Astrocyte (in vitro differentiated cells and primary cell): ENCODE results near the gene FAM50B. TPM values are rescaled to one million over a fixed set of nuclear protein-coding genes. Genes with fewer than 3 reads are reported as not detected.

Experiments used
- DNase-seq: peaks from one replicate; pipeline ENCODE4 v3.0.0-alpha.2; 2010; ENCODE audit warnings: low read depth
- FAIRE-seq: peaks from 2 replicates; lab custom pipeline; 2011; peaks lifted over from hg19 to GRCh38; lab: Jason Lieb, UNC
- H2AFZ ChIP-seq: 2 replicates; pipeline ENCODE4 v1.6.0; 2012; ENCODE audit warnings: low read depth, low read length, inconsistent platforms
- H3K27ac ChIP-seq: 2 replicates; pipeline ENCODE4 v1.5.1; 2011; ENCODE audit warnings: low read depth, low read length, inconsistent platforms
- H3K27me3 ChIP-seq: 2 replicates; pipeline ENCODE4 v1.6.0; 2011; ENCODE audit warnings: low read length, inconsistent platforms; ENCODE audit not compliant: insufficient read depth
- H3K36me3 ChIP-seq: 2 replicates; pipeline ENCODE4 v1.5.1; 2011; ENCODE audit warnings: low read length, inconsistent platforms; ENCODE audit not compliant: insufficient read depth
- H3K4me1 ChIP-seq: 2 replicates; pipeline ENCODE4 v1.5.1; 2011; ENCODE audit warnings: low read length, inconsistent platforms; ENCODE audit not compliant: insufficient read depth
- H3K4me2 ChIP-seq: 2 replicates; pipeline ENCODE4 v1.6.0; 2012; ENCODE audit warnings: low read length, inconsistent platforms
- H3K4me3 ChIP-seq: 2 replicates; pipeline ENCODE4 v1.5.1; 2011; ENCODE audit warnings: low read depth, mild to moderate bottlenecking, low read length, inconsistent platforms; ENCODE audit not compliant: insufficient read depth
- H3K79me2 ChIP-seq: 2 replicates; pipeline ENCODE4 v1.6.0; 2012; ENCODE audit warnings: mild to moderate bottlenecking, low read length, inconsistent platforms; ENCODE audit not compliant: insufficient read depth
- H3K9ac ChIP-seq: 2 replicates; pipeline ENCODE4 v1.6.0; 2012; ENCODE audit warnings: mild to moderate bottlenecking, low read length, inconsistent platforms
- H3K9me3 ChIP-seq: 2 replicates; pipeline ENCODE4 v1.5.1; 2012; ENCODE audit warnings: low read depth, mild to moderate bottlenecking, low read length, inconsistent platforms; ENCODE audit not compliant: insufficient read depth
- H4K20me1 ChIP-seq: 2 replicates; pipeline ENCODE4 v1.6.0; 2012; ENCODE audit warnings: low read length, inconsistent platforms; ENCODE audit not compliant: insufficient read depth
- H3K27ac Mint-ChIP-seq: one replicate; pipeline ENCODE4 v1.8.0; 2021; ENCODE audit warnings: mild to moderate bottlenecking, mixed read lengths; ENCODE audit not compliant: unreplicated experiment
- H3K27me3 Mint-ChIP-seq: one replicate; pipeline ENCODE4 v1.8.0; 2021; ENCODE audit warnings: low read depth, mixed read lengths; ENCODE audit not compliant: unreplicated experiment
- H3K36me3 Mint-ChIP-seq: one replicate; pipeline ENCODE4 v1.8.0; 2021; ENCODE audit warnings: low read depth, mixed read lengths; ENCODE audit not compliant: unreplicated experiment
- H3K4me1 Mint-ChIP-seq: one replicate; pipeline ENCODE4 v1.8.0; 2021; ENCODE audit warnings: low read depth, mixed read lengths; ENCODE audit not compliant: unreplicated experiment
- H3K4me3 Mint-ChIP-seq: one replicate; pipeline ENCODE4 v1.8.0; 2021; ENCODE audit warnings: mild to moderate bottlenecking, moderate library complexity, mixed read lengths; ENCODE audit not compliant: unreplicated experiment
- H3K9me3 Mint-ChIP-seq: one replicate; pipeline ENCODE4 v1.8.0; 2021; ENCODE audit warnings: mild to moderate bottlenecking, mixed read lengths; ENCODE audit not compliant: unreplicated experiment
- CTCF ChIP-seq: IDR thresholded peaks from 2 replicates; pipeline ENCODE4 v1.5.1; 2011; ENCODE audit warnings: low read depth, mild to moderate bottlenecking, inconsistent platforms, low read length, moderate library complexity; ENCODE audit not compliant: insufficient read depth
- EZH2 ChIP-seq: IDR thresholded peaks from 2 replicates; pipeline ENCODE4 v1.6.1; 2012; ENCODE audit warnings: mild to moderate bottlenecking, low read length, inconsistent platforms; ENCODE audit not compliant: insufficient read depth
- total RNA-seq: library from RNA; stranded (reverse); gene quantifications from 2 replicates; pipeline ENCODE4 v1.2.1, GENCODE V29; 2021

Gene FAM50B
- total RNA-seq, 1 donor from 2014 or later, result 4.6 TPM

- H3K9me3 ChIP-seq, result no peaks in the 10 kb centered on the region
- DNase-seq, result no peak
- no peak overlapping the region for H3K27ac ChIP-seq
- Mint-ChIP-seq H3K9me3 (no peaks in the 10 kb centered on the region), H3K4me1 (peaks cover 20% of the 10 kb centered on the region), H3K36me3 (no peaks in the 10 kb centered on the region), H3K4me3 (no peak overlapping the region), H3K27me3 (no peaks in the 10 kb centered on the region), H3K27ac (no peak overlapping the region)
- peaks cover 28% of the 10 kb centered on the region for H3K4me1 ChIP-seq
- no peaks in the 10 kb centered on the region for H4K20me1 ChIP-seq
- no peaks in the 10 kb centered on the region for H3K27me3 ChIP-seq
- H3K4me2 ChIP-seq, result no peak overlapping the region
- TF ChIP-seq CTCF (no peak), EZH2 (no peak)
- FAIRE-seq, result no peak
- no peak overlapping the region for H3K4me3 ChIP-seq
- no peak overlapping the region for H3K9ac ChIP-seq
- no peaks in the 10 kb centered on the region for H3K79me2 ChIP-seq
- H3K36me3 ChIP-seq, result no peaks in the 10 kb centered on the region
- no peak overlapping the region for H2AFZ ChIP-seq
Observed at GRCh38 chr6:3836566-3836965, 12.6 kb upstream of the FAM50B start.

GRCh38 chr6:3837781-3838180 lies 11.4 kb upstream of the FAM50B start:
- H3K4me1 Mint-ChIP-seq, result peaks cover 25% of the 10 kb centered on the region
- H3K27me3 Mint-ChIP-seq, result no peaks in the 10 kb centered on the region
- Histone ChIP-seq H3K27ac (no peak overlapping the region), H2AFZ (no peak overlapping the region), H3K4me3 (no peak overlapping the region), H4K20me1 (no peaks in the 10 kb centered on the region), H3K9ac (no peak overlapping the region), H3K4me1 (peaks cover 30% of the 10 kb centered on the region), H3K36me3 (no peaks in the 10 kb centered on the region), H3K79me2 (no peaks in the 10 kb centered on the region), H3K4me2 (no peak overlapping the region), H3K9me3 (no peaks in the 10 kb centered on the region), H3K27me3 (no peaks in the 10 kb centered on the region)
- no peak overlapping the region for H3K4me3 Mint-ChIP-seq
- no peak for FAIRE-seq
- H3K27ac Mint-ChIP-seq, result no peak overlapping the region
- H3K36me3 Mint-ChIP-seq, result no peaks in the 10 kb centered on the region
- TF ChIP-seq EZH2 (no peak), CTCF (no peak)
- no peaks in the 10 kb centered on the region for H3K9me3 Mint-ChIP-seq
- DNase-seq, result no peak

GRCh38 chr6:3838992-3839867 lies 9.9 kb upstream of the FAM50B start:
- H4K20me1 ChIP-seq, result no peaks in the 10 kb centered on the region
- H3K9me3 Mint-ChIP-seq, result no peaks in the 10 kb centered on the region
- H3K9me3 ChIP-seq, result no peaks in the 10 kb centered on the region
- H3K27ac ChIP-seq, result peak overlapping the region; percentile 18
- peak overlapping the region; percentile 33 for H3K4me2 ChIP-seq
- no peak overlapping the region for H3K4me3 ChIP-seq
- H3K27ac Mint-ChIP-seq, result no peak overlapping the region
- no peaks in the 10 kb centered on the region for H3K36me3 ChIP-seq
- TF ChIP-seq EZH2, result no peak
- no peak for TF ChIP-seq CTCF
- no peaks in the 10 kb centered on the region for H3K36me3 Mint-ChIP-seq
- H3K9ac ChIP-seq, result no peak overlapping the region
- no peak for DNase-seq
- H3K4me1 ChIP-seq, result peaks cover 43% of the 10 kb centered on the region
- H2AFZ ChIP-seq, result no peak overlapping the region
- H3K27me3 Mint-ChIP-seq, result no peaks in the 10 kb centered on the region
- H3K4me1 Mint-ChIP-seq, result peaks cover 27% of the 10 kb centered on the region
- no peak overlapping the region for H3K4me3 Mint-ChIP-seq
- no peak for FAIRE-seq
- H3K27me3 ChIP-seq, result no peaks in the 10 kb centered on the region
- H3K79me2 ChIP-seq, result no peaks in the 10 kb centered on the region
